ENCODE data around the gene TNFAIP3. TPM values are rescaled to one million over a fixed set of nuclear protein-coding genes. Genes with fewer than 3 reads are reported as not detected.

Gene TNFAIP3
- total and polyA plus RNA-seq, 2 donors (not counting 3 experiments of a cell fraction or from before 2014, with no cell fraction given) = 4.0 to 8.6 TPM

DNA sequence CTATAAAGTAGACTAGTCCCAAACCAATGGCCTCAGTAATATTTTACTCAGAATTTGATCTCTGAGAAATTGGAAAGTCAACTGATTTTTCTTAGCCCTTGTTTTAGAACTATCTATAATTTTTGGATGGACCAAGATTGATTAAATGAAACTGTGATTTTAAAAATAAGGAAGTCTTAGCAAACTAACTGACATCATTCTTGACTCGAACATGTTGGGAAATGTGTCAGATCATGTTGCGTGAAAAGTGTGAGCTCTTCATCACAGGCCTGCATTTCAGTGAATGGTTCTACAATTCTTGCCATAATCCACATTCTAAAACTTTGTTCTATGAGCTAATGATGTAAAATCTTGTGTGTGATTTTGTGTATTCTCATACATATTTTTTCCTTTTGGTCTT, 11.0 kb downstream of the TNFAIP3 start:
- Histone ChIP-seq H3K27me3 (ENCODE audit: control insufficient read depth in 2 of 2, insufficient read depth in 2 of 2, low read length in 2 of 2) (no peaks in the 10 kb centered on the region), H3K4me1 (ENCODE audit: control insufficient read depth, extremely low read depth, insufficient read depth, low read length) (peaks cover 16% of the 10 kb centered on the region), H3K36me3 (ENCODE audit: control insufficient read depth in 2 of 2, extremely low read depth in 1 of 2, insufficient read depth in 2 of 2, low read length in 2 of 2) (peaks cover 7 to 29% of the 10 kb centered on the region in 2 experiments), H3K27ac (ENCODE audit: insufficient read depth, low read depth, low read length) (no peak overlapping the region), H3K4me3 (replicated peaks in 1 of 3; ENCODE audit: insufficient read depth in 1 of 3, low read depth in 1 of 3, low read length in 3 of 3) (no peak overlapping the region), H3K4me2 (ENCODE audit: insufficient read depth, low read length) (no peak overlapping the region), H3K9ac (replicated peaks; ENCODE audit: extremely low read depth, insufficient read depth, low read length) (no peak overlapping the region), H2AFZ (ENCODE audit: low read depth, low read length) (no peak overlapping the region), H4K20me1 (replicated peaks; ENCODE audit: control insufficient read depth, extremely low read depth, insufficient read depth, low read length) (no peaks in the 10 kb centered on the region), H3K79me2 (ENCODE audit: control insufficient read depth, insufficient read depth, low read length) (no peaks in the 10 kb centered on the region), H3K9me1 (replicated peaks; ENCODE audit: control insufficient read depth, extremely low read depth, insufficient read depth, low read length) (no peaks in the 10 kb centered on the region), H3K9me3 (replicated peaks; ENCODE audit: control insufficient read depth, insufficient read depth, low read length) (no peaks in the 10 kb centered on the region)
- intact Hi-C loops (cut with micrococcal nuclease) (no loop called here), dilution Hi-C loops (cut with MboI; ENCODE audit: extremely low pct_ligation_motif_present, low sequenced_read_pairs) (no loop called here)
- CTCF ChIA-PET = interaction anchor here (1.8 kb wide), 1 partner anchor 170 kb away, joined by 7 read pairs; no protein-coding TSS in a partner anchor
- BruUV-seq (replicated peaks) = no TSS peak
- TF ChIP-seq FOS (IDR thresholded peaks at IDR 0.05; ENCODE audit: borderline replicate concordance, insufficient read depth, low read length) (no peak), POLR2A (IDR thresholded peaks at IDR 0.05; ENCODE audit: low read depth, low read length) (no peak), GATA2 (IDR thresholded peaks at IDR 0.05; ENCODE audit: insufficient read depth, insufficient read length, low read depth, low read length) (no peak), MAX (IDR thresholded peaks at IDR 0.05; ENCODE audit: insufficient read depth, insufficient read length) (no peak), EZH2 (IDR thresholded peaks at IDR 0.05; ENCODE audit: borderline replicate concordance, low read depth, low read length, severe bottlenecking) (no peak), MYC (IDR thresholded peaks at IDR 0.05; ENCODE audit: low read depth, low read length) (no peak), POLR2AphosphoS5 (IDR thresholded peaks at IDR 0.05; ENCODE audit: insufficient read depth, low read depth, low read length) (no peak)
- no peak for FAIRE-seq
- DNase-seq (ENCODE audit: low read depth, low spot score) = no peak
- POLR2A ChIA-PET = no interaction called here
